Measurements from ENCODE around the gene GLT8D2.
"Not testable (repeated sequence)": the region's sequence is repeated elsewhere in the genome, so short reads cannot be mapped to it uniquely, and the experiment has no call there.

Gene GLT8D2

DNA sequence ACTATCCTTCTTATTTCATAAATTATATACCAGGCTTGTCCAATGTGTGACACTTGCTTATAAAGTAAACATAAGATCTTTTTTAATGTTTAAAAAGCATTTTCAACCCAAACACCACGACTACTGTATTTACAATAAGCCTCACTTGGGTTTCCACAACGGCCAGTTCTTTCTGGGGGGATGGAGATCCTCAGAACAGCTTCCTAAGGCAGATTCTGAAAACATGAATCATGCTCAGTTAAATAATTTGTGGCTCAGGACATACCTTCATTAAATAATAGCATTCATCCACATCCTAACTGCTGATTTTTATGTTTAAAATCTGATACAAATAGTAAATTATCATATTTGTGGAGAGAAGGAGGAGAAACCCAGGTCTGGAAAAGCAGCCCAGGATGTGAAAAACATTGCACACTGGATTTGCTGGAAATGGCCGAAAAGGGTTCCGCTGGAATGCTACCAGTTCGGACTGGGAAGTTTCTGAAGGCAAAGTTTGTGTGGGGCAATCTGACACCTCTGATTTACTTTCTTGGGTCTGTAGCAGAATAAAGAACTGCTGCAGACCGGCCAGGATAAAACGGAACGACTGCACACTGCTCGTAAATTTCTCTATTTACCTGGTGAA lies 597 bp downstream of the GLT8D2 start:
- DNase-seq, result peak; percentile 71

GRCh38 chr12:104048811-104049210 lies 1.2 kb downstream of the GLT8D2 start:
- peak; percentile 60 for DNase-seq

DNA sequence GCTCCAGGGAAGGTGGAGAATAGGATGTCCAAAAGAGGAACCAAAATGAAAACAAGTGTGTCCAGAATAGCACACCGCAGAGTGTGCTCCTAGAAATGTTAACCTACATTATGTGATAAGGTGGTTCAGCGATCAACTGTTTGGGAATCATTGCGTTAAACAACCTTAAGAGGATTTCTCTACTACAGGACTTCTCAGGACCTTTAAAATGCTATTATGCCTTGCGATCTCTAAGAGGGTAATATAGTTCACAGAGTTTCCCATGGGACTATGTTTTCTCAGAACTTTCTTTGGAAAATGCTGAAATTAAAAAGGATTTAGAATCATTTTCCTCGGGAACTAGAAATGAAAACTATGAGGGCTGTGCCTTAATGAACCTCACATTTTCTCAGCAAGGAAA lies 1.8 kb downstream of the GLT8D2 start:
- no peak for DNase-seq

DNA sequence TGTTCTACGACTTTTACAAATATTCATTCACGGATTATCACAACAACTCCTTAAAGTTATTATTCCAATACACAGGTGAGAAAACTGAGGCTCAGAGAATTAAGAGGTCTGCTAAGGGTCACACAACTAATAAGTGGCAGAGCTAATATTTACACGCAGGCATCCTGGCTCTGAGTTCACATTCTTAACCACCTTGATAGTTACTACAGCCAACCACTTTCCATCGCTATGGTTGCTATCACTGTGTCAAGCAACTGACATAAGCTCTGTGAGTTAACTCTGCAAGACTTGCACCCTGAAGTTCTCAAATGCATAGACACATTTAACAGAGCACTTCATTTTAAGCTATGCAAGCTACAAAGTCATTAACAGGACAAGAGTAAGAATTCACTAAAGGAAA lies 3.7 kb downstream of the GLT8D2 start:
- DNase-seq, result no peak

GRCh38 chr12:104044158-104044557 lies 5.8 kb downstream of the GLT8D2 start:
- no peak for DNase-seq

GRCh38 chr12:104042580-104042979 lies 7.4 kb downstream of the GLT8D2 start:
- DNase-seq, result no peak

DNA sequence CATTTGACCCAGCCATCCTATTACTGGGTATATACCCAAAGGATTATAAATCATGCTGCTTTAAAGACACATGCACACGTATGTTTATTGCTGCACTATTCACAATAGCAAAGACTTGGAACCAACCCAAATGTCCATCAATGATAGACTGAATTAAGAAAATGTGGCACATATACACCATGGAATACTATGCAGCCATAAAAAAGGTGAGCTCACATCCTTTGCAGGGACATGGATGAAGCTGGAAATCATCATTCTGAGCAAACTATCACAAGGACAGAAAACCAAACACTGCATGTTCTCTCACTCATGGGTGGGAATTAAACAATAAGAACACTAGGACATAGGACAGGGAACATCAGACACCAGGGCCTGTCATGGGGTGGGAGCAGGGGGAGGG lies 10.2 kb downstream of the GLT8D2 start:
- not testable (repeated sequence) for DNase-seq

GRCh38 chr12:104036143-104036542 lies 13.8 kb downstream of the GLT8D2 start:
- DNase-seq, result not testable (repeated sequence)

DNA sequence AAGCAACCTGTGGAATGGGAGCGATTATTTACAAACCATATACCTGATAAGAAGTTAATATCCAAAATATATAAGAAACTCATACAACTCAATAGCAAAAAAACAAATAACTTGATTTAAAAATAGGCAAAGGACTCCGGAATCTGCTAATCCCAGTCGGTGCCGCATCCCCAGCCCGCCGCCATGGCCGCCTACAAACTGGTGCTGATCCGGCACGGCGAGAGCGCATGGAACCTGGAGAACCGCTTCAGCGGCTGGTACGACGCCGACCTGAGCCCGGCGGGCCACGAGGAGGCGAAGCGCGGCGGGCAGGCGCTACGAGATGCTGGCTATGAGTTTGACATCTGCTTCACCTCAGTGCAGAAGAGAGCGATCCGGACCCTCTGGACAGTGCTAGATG lies 19.4 kb downstream of the GLT8D2 start:
- not testable (repeated sequence) for DNase-seq

GRCh38 chr12:104026841-104027599 lies 23.0 kb downstream of the GLT8D2 start:
- DNase-seq, result no peak

DNA sequence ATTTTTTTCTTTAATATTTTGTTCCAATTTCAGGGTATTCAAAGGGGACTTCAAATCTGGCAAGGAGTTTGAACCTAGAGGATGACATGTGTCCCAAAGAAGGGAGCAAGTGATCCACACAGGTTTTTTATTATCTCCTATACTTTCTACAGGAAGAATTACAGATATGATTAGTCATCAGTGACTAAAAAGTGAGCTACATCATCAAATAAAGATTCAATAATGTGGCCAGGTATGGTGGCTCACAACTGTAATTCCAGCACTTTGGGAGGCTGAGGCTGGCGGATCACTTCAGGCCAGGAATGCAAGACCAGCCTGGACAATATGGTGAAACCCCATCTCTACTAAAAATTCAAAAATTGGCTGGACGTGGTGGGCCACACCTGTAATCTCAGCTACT lies 24.2 kb downstream of the GLT8D2 start:
- no peak for DNase-seq

DNA sequence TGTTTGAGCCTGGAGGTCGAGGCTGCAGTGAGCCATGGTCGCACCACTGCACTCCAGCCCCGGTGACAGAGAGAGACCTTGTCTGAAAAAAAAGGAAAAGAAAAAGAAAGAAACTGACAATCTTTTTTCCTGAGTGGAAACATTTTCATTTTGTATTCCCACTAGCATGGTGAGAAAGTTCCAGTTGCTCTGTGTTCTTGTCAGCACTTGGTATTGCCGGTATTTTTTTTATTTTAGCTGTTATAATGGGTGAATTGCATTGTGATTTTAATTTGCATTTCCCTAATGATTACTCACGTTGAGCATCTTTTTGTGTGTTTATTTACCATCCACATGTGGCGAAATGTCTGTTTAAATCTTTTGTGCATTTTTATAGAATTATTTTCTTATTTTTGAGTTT lies 25.6 kb downstream of the GLT8D2 start:
- no peak for DNase-seq

DNA sequence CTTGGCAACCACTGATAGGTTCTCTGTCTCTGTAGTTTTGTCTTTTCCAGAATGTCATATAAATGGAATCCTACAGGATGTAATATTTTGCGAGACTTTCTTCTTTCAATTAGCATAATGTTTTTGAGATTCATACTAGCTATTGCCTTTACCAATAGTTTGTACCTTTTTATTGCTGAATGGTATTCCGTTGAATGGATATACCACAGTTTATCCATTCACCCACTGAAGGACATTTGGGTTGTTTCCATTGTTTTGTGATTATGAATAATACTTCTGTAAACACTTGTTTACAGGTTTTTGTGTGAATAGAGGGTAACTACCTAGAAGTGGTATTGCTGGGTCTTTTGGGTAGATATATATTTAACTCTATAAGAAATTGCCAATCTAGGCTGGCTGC lies 26.3 kb downstream of the GLT8D2 start:
- no peak for DNase-seq

- no peak for DNase-seq
Measured at GRCh38 chr12:104022786-104023185, 27.2 kb downstream of the GLT8D2 start.

GRCh38 chr12:104021862-104022261 lies 28.1 kb downstream of the GLT8D2 start:
- DNase-seq, result not testable (repeated sequence)

GRCh38 chr12:104012331-104012730 lies 37.7 kb downstream of the GLT8D2 start:
- DNase-seq, result no peak

DNA sequence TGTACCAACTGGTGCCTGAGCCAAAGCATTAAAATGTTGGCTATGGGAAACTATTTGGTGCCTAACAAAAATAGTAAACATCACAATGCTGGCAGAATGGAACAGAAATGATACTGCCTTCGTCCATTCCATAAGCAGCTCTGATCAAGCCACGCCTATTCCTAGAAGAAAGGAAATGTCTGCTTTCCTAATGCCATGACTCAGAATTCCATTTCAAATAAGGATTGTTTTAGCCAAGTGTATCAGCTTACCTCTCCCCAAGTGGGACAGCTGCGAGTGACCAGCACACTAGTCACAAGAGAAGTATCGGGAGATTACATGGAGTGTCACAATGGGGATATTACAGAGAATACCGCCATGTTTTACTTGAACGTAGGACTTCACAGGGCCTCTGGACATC lies 38.7 kb downstream of the GLT8D2 start:
- DNase-seq, result peak; percentile 87

DNA sequence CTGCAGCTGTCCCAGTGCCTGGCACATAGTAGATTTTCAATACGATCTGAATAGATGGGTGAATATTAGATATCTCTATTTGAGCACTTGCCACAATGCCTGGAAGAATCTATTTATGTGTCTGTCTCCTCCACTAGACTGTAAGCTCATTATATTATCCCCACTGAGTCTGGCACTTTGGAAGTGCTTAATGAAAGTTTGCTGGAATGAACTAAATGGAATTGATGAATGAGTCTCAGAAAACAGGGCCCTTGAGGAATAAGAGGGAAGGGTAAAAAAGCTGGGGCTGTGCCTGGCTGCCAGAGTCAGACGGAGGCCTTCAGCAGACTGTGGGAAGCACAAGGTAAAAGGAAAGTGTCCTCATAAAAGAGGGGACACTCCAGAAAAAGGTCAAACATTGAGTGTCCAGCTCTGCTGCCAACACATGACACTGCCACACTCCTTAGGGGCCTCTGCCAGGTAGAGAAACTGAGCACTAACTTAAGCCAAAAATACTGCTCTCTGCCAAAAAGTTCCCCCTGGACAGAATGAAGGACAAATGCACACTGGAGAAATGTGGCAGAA lies 39.3 kb downstream of the GLT8D2 start:
- DNase-seq, result no peak

GRCh38 chr12:104010121-104010520 lies 39.9 kb downstream of the GLT8D2 start:
- DNase-seq, result no peak

DNA sequence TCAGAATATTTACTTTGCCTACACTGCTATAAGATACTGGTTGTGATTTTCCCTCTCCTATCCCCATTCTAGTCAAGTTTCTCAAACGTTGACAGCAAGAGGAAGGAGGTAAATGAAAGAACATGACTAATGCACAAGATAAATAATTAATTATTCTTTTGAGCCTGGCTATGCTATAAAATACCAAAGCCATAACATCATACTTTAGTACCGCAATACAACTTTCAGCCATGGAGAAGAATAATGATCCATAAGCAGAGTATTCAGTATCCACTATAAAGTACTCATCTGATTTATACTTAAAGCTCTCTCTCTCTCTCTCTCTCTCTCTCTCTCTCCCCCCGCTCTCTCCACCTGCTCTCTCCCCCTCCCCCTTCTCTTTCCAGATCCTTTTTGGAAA lies 43.1 kb downstream of the GLT8D2 start:
- DNase-seq, result peak; percentile 83

GRCh38 chr12:104003596-104003995 lies 46.4 kb downstream of the GLT8D2 start:
- DNase-seq, result peak; percentile 39

DNA sequence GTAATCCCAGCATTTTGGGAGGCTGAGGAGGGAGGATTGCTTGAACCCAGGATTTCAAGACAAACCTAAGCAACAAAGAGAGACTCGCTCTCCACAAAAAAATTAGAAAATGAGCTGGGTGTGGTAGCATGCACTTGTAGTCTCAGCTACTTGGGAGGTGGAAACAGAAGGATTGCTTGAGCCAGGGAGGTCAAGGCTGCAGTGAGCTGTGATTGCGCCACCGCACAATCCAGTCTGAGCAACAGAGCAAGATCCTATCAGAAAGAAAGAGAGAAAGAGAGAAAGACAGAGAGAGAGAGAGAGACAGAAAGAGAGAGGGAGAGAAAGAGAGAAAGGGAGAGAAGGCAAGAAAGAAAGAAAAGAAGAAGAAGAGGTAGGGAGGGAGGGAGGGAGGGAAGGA lies 47.3 kb downstream of the GLT8D2 start:
- no peak for DNase-seq

DNA sequence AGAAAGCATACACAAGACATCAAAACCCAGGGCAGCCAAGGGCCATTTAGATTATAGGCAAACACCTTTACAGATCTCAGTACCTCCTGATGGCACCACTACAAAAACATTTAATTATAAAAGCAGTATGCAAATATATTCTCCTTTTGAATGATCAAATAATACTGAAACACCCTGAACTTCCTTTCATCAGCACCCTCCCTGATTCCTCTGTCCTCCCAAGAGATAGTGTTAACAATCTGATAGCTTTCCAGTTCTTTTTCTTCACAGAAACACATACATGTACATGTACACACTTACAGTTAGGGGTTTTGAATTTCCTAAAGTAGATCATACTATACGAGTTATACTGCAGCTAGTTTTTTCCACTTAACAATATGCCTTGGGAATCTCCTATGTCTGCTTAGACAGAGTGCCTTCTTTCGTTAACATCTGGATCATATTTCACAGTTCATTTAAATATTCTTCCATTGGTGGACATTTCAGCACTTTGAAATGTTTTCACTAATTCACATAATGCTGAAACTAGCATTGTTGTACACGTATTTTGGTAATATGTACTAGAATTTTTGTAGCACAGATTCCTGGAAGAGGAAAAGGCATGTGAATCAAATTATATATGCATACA lies 49.1 kb downstream of the GLT8D2 start:
- peak; percentile 33 for DNase-seq

DNA sequence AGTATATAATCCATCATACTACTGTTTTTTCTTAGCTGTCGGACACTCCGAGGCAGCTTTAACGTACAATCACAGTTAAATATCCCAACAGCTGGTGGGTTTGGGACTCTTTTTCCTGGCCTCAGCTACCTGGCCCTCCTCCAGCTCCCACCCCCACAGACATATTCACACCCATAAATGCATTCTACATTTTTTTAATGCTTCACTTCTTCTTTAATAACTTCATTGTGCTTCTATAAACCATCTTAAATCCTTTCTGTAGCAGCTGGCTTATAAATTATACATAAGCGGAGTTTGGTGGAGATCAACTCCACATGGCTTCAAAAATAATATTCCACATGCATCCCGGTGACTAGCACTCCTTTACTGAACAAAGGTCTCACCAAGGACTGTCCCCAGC lies 51.0 kb downstream of the GLT8D2 start:
- DNase-seq, result no peak

Data from fibroblast of upper back skin (primary cell).